GM21515 (cell line): ENCODE results near the gene RAB3IL1.
"Not testable (repeated sequence)": the region's sequence is repeated elsewhere in the genome, so short reads cannot be mapped to it uniquely, and the experiment has no call there.

Experiments
- ATAC-seq: cut with Tn5 transposase; IDR thresholded peaks from one replicate; pipeline ENCODE4 v1.9.1; 2021; ENCODE audit not compliant: unreplicated experiment

RAB3IL1 gene

DNA sequence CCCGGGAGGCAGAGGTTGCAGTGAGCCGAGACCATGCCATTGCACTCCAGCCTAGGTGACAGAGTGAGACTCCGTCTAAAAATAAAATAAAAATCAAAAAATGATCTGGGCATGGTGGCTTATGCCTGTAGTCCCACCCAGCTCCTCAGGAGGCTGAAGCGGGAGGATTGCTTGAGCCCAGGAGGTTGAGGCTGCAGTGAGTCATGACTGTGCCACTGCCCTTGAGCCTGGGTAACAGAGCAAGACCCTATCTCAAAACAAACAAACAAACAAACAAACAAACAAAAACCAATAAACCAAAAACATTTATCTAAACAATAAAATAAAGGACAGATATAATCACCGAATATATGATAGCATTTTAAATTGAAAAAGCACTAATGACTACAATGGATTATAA is 36.3 kb upstream of the RAB3IL1 start:
- not testable (repeated sequence) for ATAC-seq

- ATAC-seq = no peak
Measured at GRCh38 chr11:61952882-61953281, 35.5 kb upstream of the RAB3IL1 start.

- no peak for ATAC-seq
Measured at GRCh38 chr11:61951484-61952135, 34.2 kb upstream of the RAB3IL1 start.

- no peak for ATAC-seq
Measured at GRCh38 chr11:61950035-61950547, 32.7 kb upstream of the RAB3IL1 start, which contains the start of gene BEST1. TSS of gene BEST1 (plus strand) at chr11:61950351. CDS start at chr11:61951807, 1,456 bp downstream.

GRCh38 chr11:61949169-61950034 is 32.0 kb upstream of the RAB3IL1 start:
- ATAC-seq = no peak

- ATAC-seq = no peak
Measured at GRCh38 chr11:61948505-61948904, 31.1 kb upstream of the RAB3IL1 start.

GRCh38 chr11:61947486-61948210 is 30.3 kb upstream of the RAB3IL1 start:
- ATAC-seq = no peak

GRCh38 chr11:61946894-61947293 is 29.5 kb upstream of the RAB3IL1 start:
- no peak for ATAC-seq

GRCh38 chr11:61945191-61945590 is 27.8 kb upstream of the RAB3IL1 start:
- no peak for ATAC-seq

DNA sequence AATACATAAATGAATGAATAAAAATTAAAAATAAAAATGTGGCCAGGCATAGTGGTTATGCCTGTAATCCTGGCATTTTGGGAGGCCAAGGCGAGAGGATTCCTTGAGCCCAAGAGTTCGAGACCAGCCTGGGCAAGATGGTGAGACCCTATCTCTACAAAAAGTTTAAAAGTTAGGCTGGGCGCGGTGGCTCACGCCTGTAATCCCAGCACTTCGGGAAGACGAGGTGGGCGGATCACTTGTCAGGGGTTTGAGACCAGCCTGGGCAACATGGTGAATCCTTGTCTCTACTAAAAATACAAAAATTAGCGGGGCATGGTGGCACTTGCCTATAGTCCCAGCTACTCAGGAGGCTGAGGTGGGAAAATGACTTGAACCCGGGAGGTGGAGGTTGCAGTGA is 23.1 kb upstream of the RAB3IL1 start:
- ATAC-seq = no peak

DNA sequence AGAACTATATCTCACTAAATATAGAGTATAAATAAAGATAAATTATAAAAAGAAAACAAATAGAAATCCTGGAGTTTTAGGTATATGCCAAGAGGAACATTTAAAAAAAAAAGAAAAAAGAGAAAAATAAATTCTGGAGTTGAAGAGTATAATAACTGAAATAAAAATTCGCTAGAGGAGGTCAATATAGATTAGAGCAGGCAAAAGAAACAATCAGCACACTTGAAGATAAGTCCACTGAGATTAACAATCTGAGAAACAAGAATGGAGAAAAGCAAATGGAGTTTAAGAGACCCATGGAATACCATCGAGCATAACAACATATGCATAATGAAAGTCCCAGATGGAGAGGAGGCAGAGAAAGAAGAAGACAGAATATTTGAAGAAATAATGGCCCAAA is 18.5 kb upstream of the RAB3IL1 start:
- ATAC-seq = no peak

DNA sequence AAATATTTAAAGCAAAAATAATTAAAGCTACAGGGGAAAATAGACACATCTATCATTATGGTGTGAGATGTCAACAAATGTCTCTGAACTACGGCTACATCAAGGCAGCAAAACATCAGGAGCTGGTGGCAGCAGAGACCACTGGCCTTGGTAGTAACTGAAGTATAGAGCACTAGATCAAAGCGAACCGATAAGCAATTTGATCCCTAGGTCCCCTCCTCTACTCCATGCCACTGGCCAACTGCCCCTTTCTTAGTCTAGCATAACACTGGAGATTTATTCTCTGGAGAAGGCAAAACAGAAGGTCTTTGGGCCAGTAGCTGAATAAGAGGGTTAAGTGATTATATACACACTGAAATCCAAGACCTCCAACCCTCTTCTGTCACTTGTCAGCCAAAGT is 13.6 kb upstream of the RAB3IL1 start:
- ATAC-seq = no peak

DNA sequence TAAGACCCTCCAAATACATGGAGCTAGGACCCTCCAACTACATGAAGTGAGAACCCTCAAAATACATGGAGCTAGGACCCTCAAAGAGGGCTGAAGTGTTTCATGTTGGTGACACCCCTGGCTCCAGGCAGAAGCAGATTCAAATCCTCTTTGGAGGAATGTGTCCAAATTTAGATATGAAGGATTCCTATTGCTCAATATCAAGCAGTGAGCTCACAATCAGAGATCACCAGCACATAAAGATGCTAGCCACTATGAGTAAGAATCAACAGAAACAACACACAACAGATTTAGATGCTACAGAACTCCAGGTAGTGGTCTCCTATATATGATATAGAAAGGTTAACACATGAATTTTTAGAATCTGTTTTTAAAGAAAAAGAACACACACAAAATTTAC is 11.2 kb upstream of the RAB3IL1 start:
- ATAC-seq = no peak

- ATAC-seq = no peak
Measured at GRCh38 chr11:61927501-61927900, 10.1 kb upstream of the RAB3IL1 start.

DNA sequence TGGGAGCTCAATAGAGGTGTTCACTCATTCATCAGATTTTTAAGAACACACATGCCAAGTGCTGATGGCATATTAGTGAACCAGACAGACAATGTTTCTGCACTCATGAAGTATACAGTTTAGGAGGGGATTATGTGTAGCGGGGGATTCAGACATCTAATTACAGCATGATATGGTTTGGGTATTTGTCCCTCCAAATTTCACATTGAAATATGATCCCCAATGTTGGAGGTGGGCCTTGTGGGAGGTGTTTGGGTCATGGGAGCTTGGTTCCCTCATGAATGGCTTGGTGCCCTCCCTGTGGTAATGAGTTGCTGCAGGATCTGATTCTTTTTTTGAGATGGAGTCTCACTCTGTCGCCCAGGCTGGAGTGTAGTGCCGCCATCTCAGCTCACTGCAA is 8.9 kb upstream of the RAB3IL1 start:
- no peak for ATAC-seq

- no peak for ATAC-seq
Measured at GRCh38 chr11:61925736-61926135, 8.4 kb upstream of the RAB3IL1 start.

DNA sequence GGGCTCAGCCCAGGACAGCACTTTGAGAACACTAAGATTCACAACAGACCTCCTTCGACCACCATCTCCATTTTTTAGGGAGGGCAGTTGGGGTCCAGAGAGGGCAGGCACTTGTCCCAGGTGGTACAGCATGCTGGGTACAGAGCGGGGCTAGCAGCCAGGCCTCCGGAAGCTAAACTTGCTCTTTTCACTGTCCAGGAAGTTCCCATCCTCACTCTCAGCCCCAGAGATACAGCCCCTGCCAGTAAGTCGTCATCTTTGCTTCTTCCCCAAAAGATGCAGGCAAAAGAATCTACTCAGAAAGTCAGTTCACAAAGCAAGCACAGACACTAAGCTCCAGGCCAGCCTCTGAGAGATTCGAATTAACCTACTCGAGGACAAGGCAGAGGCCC is 6.7 kb upstream of the RAB3IL1 start:
- ATAC-seq = no peak

- ATAC-seq = no peak
Measured at GRCh38 chr11:61923166-61924063, 6.0 kb upstream of the RAB3IL1 start.

DNA sequence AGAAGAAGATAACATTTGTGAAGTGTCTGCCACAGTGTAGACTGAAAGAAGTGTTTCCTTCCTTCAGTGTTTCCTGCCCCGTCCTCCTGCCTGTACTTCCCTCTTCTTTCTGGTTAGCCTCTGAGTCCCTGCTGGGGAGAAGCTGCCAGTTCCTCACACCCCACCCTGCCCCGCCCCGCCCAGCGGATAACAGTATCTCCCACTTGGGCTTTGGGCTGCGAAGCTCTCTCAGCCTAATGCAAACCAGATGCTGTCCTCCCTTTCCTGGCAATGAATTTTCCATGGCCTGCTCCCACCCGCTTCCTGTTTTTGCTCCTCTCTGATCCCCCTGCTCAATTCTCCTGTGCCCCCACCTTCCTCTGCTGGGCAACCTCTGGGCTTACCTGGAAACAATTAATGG is 5.2 kb upstream of the RAB3IL1 start:
- ATAC-seq = no peak

DNA sequence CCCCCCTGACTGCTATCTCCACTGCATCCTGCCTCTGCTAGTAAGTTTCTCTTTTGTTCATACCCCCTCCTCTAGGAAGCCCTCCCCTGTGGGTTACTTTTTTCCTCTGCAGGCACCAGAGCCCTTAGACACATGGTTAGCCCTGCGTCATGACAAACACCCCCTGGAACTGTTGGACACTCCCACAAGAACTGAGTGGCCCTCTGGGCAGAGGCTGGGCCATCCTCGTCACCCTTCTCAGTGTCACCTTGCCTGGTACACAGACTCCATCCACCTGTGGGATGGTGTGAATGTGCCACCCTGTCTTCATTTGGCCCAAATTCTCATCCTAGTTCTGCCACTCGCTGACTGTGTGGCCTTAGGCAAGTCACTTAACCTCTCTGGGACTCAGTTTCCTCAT is 4.1 kb upstream of the RAB3IL1 start:
- ATAC-seq = no peak
